Caco-2 (cell line): ENCODE measurements around the gene CYP4F12. TPM values are rescaled to one million over a fixed set of nuclear protein-coding genes. Genes with fewer than 3 reads are reported as not detected.

Experiments used
- BruUV-seq: library from RNA; stranded (reverse); fragments of 400-500 nt; replicated peaks from 2 replicates; lab custom pipeline; 2021; lab: Mats Ljungman, UMichigan
- CTCF ChIA-PET: fragments of 300-600 bp; sonication (Branson Sonifier 250); formaldehyde crosslinking; loops from one replicate; lab custom pipeline; 2022; ENCODE audit warnings: antibody characterized with exemption; lab: Charles Lee
- POLR2A ChIA-PET: fragments of 300-600 bp; sonication (Branson Sonifier 250); formaldehyde crosslinking; loops from one replicate; lab custom pipeline; 2022; ENCODE audit warnings: antibody characterized with exemption; lab: Charles Lee
- DNase-seq, 2 experiments: peaks; one replicate each; pipeline versions ENCODE4 v3.0.0 to v3.0.0-alpha.2; 2020 to 2022
- H3K27me3 ChIP-seq: replicated peaks from 2 replicates; pipeline ENCODE4 v1.6.0; 2011; ENCODE audit warnings: low read length; ENCODE audit not compliant: control insufficient read depth, insufficient read depth
- H3K36me3 ChIP-seq: 2 replicates; pipeline ENCODE4 v1.5.1; 2011; ENCODE audit warnings: low read length; ENCODE audit not compliant: control insufficient read depth, insufficient read depth
- H3K4me1 ChIP-seq: fragments of 250-450 bp; sonication (Bioruptor Pico); 2 replicates; pipeline ENCODE4 v1.5.1; 2020; ENCODE audit warnings: mild to moderate bottlenecking
- H3K4me3 ChIP-seq: 2 replicates; pipeline ENCODE4 v1.5.1; 2011; ENCODE audit warnings: low read depth, mild to moderate bottlenecking, control low read depth, low read length
- H3K9me3 ChIP-seq: fragments of 250-450 bp; sonication (Bioruptor Pico); 2 replicates; pipeline ENCODE4 v1.5.1; 2020; ENCODE audit warnings: mild to moderate bottlenecking, moderate library complexity
- H3K27ac Mint-ChIP-seq: one replicate; pipeline ENCODE4 v1.8.0; 2022; ENCODE audit warnings: mixed read lengths; ENCODE audit not compliant: unreplicated experiment
- H3K27me3 Mint-ChIP-seq: one replicate; pipeline ENCODE4 v1.8.0; 2022; ENCODE audit warnings: mixed read lengths; ENCODE audit not compliant: insufficient read depth, unreplicated experiment
- H3K36me3 Mint-ChIP-seq: one replicate; pipeline ENCODE4 v1.8.0; 2022; ENCODE audit warnings: mild to moderate bottlenecking, mixed read lengths; ENCODE audit not compliant: insufficient read depth, unreplicated experiment
- H3K4me1 Mint-ChIP-seq: one replicate; pipeline ENCODE4 v1.8.0; 2022; ENCODE audit warnings: low read depth, mixed read lengths; ENCODE audit not compliant: unreplicated experiment
- H3K4me3 Mint-ChIP-seq: one replicate; pipeline ENCODE4 v1.8.0; 2022; ENCODE audit warnings: mild to moderate bottlenecking, moderate library complexity, mixed read lengths; ENCODE audit not compliant: unreplicated experiment
- H3K9me3 Mint-ChIP-seq: one replicate; pipeline ENCODE4 v1.8.0; 2022; ENCODE audit warnings: mixed read lengths; ENCODE audit not compliant: unreplicated experiment
- intact Hi-C: fragments of 100-400 bp; cut with micrococcal nuclease; formaldehyde crosslinking; loops from one replicate; pipeline ENCODE4 v1.10.0; 2022; ENCODE audit not compliant: unreplicated experiment
- total RNA-seq: library from RNA; stranded (reverse); gene quantifications from 2 replicates; pipeline ENCODE4 v1.2.3, GENCODE V29; 2022
- TF ChIP-seq, protein P1 (sequence below), 2 experiments: fragments of 200-600 bp in 1 of 2; IDR thresholded peaks; 1 replicate in 1 of 2; 2 replicates in 1 of 2; pipeline versions ENCODE4 v1.5.1 to v1.8.0; 2011 to 2022; ENCODE audit warnings: antibody characterized with exemption in 1 of 2, control low read depth in 1 of 2, inconsistent platforms in 1 of 2, low read depth in 1 of 2, low read length in 1 of 2, mild to moderate bottlenecking in 1 of 2, moderate library complexity in 1 of 2; ENCODE audit not compliant: insufficient read depth in 1 of 2, severe bottlenecking in 1 of 2, unreplicated experiment in 1 of 2

The CYP4F12 gene
- total RNA-seq, 1 experiment from 2014 or later, result 0.16 TPM

DNA sequence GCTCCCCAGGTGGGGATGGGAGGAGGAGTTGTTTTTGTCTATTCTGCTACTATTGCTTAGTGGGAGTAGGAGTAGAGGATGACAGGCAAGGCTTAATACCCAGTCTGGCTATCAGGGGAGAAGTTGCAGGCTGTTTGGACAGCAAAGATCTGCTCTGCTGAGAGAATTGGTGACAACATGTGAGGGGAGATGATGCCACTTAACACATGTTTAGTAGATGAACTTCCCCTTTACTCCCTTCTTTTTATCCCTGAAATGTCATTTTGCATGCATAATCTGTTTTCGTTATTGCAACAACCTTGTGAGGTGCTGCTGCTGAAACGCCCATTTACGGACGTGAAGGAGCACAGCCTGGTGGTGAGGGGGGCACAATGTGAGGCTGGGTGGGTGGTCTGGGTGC, 3.0 kb upstream of the CYP4F12 start:
- H3K27me3 ChIP-seq, result no peaks in the 10 kb centered on the region
- Mint-ChIP-seq H3K4me3 (no peak overlapping the region), H3K27me3 (peaks cover 4% of the 10 kb centered on the region), H3K9me3 (no peaks in the 10 kb centered on the region), H3K4me1 (no peaks in the 10 kb centered on the region), H3K36me3 (no peaks in the 10 kb centered on the region), H3K27ac (no peak overlapping the region)
- CTCF ChIA-PET, result no interaction called here
- no peak overlapping the region for H3K4me3 ChIP-seq
- TF ChIP-seq, protein P1, sequence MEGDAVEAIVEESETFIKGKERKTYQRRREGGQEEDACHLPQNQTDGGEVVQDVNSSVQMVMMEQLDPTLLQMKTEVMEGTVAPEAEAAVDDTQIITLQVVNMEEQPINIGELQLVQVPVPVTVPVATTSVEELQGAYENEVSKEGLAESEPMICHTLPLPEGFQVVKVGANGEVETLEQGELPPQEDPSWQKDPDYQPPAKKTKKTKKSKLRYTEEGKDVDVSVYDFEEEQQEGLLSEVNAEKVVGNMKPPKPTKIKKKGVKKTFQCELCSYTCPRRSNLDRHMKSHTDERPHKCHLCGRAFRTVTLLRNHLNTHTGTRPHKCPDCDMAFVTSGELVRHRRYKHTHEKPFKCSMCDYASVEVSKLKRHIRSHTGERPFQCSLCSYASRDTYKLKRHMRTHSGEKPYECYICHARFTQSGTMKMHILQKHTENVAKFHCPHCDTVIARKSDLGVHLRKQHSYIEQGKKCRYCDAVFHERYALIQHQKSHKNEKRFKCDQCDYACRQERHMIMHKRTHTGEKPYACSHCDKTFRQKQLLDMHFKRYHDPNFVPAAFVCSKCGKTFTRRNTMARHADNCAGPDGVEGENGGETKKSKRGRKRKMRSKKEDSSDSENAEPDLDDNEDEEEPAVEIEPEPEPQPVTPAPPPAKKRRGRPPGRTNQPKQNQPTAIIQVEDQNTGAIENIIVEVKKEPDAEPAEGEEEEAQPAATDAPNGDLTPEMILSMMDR (IDR thresholded peaks at IDR 0.05; ENCODE audit: insufficient read depth in 1 of 2, low read depth in 1 of 2, low read length in 1 of 2, severe bottlenecking in 1 of 2, unreplicated experiment in 1 of 2), result no peak
- no peak for DNase-seq
- no peaks in the 10 kb centered on the region for H3K4me1 ChIP-seq
- no TSS peak for BruUV-seq
- no peaks in the 10 kb centered on the region for H3K36me3 ChIP-seq
- POLR2A ChIA-PET, result no interaction called here
- intact Hi-C loops, result no loop called here
- H3K9me3 ChIP-seq, result no peaks in the 10 kb centered on the region

DNA sequence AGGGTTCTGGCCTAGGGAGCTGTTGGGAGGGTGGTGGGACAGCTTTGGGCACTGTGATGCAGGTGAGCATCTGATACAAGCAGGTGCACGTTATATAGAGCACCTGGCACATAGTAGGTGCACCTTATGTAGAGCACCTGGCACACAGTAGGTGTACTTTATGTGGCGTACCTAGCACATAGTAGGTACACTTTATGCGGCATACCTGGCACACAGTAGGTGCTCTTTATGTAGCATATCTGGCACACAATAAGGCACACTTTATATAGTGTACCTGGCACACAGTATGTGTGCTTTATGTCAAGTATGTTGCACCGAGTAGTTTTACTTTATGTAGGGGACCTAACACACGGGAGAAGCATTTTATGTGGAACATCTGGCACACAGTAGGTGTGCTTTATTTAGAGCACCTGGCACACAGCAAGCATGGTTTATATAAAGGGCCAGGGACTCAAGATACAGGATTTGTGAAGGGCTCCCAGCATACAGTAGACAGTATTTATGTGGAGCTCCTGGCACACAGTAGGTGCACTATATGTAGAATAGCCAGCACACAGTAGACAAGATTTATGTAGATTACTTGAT, 1.6 kb upstream of the CYP4F12 start:
- TF ChIP-seq, protein P1 (IDR thresholded peaks at IDR 0.05; ENCODE audit: insufficient read depth in 1 of 2, low read depth in 1 of 2, low read length in 1 of 2, severe bottlenecking in 1 of 2, unreplicated experiment in 1 of 2), result no peak
- Mint-ChIP-seq H3K4me1 (no peaks in the 10 kb centered on the region), H3K9me3 (no peaks in the 10 kb centered on the region), H3K27me3 (peaks cover 4% of the 10 kb centered on the region), H3K36me3 (no peaks in the 10 kb centered on the region), H3K4me3 (no peak overlapping the region), H3K27ac (no peak overlapping the region)
- CTCF ChIA-PET, result no interaction called here
- no peaks in the 10 kb centered on the region for H3K27me3 ChIP-seq
- POLR2A ChIA-PET, result no interaction called here
- no peak overlapping the region for H3K4me3 ChIP-seq
- H3K9me3 ChIP-seq, result no peaks in the 10 kb centered on the region
- H3K36me3 ChIP-seq, result no peaks in the 10 kb centered on the region
- intact Hi-C loops, result no loop called here
- H3K4me1 ChIP-seq, result no peaks in the 10 kb centered on the region
- no peak for DNase-seq
- no TSS peak for BruUV-seq

DNA sequence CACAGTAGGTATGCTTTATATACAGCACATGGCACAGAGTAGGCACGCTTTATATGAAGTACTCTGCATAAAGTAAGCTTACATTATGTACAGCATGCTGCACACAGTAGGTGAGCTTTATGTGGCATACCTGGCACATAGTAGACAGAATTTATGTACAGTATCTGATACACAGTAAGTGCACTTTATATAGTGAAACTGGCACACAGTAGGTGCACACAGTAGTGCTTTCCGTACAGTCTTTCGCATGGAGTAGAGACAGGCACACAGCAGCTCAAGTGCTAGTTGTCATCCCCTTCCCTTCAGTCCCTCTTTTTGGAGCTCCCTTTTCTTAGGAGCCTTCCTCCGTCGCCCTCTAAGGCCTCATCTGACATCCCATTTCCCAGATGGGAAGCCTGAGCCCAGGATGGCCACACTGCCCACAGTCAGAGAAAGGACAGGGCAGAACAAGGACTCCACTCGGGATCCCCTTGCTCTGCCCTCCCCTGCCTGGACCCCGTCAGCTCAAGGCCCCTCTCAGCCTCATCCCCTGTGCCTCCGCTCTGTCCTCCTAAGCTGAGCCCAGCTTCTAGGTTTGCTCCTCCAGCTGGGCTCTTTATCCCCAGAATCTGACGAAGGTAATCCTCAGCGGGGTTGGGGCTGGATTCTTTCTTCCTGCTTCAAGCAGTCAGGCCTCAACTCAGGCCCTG, 852 bp upstream of the CYP4F12 start:
- Mint-ChIP-seq H3K27ac (no peak overlapping the region), H3K27me3 (peaks cover 4% of the 10 kb centered on the region), H3K36me3 (no peaks in the 10 kb centered on the region), H3K9me3 (no peaks in the 10 kb centered on the region), H3K4me3 (no peak overlapping the region), H3K4me1 (no peaks in the 10 kb centered on the region)
- Histone ChIP-seq H3K4me3 (no peak overlapping the region), H3K27me3 (no peaks in the 10 kb centered on the region), H3K9me3 (no peaks in the 10 kb centered on the region), H3K36me3 (no peaks in the 10 kb centered on the region), H3K4me1 (no peaks in the 10 kb centered on the region)
- TF ChIP-seq, protein P1 (IDR thresholded peaks at IDR 0.05; ENCODE audit: insufficient read depth in 1 of 2, low read depth in 1 of 2, low read length in 1 of 2, severe bottlenecking in 1 of 2, unreplicated experiment in 1 of 2), result no peak
- DNase-seq, result no peak
- intact Hi-C loops, result no loop called here
- no TSS peak for BruUV-seq
- CTCF ChIA-PET, result no interaction called here
- POLR2A ChIA-PET, result no interaction called here
